Smooth muscle cell (in vitro differentiated cells): ENCODE data around the gene ARFGEF2. TPM values are rescaled to one million over a fixed set of nuclear protein-coding genes. Genes with fewer than 3 reads are reported as not detected.

Experiments
- DNase-seq: peaks from one replicate; lab custom pipeline; 2025; ENCODE audit not compliant: unreplicated experiment; lab: John Stamatoyannopoulos, UW
- H2AFZ ChIP-seq: fragments of 200-600 bp; sonication (generic); 2 replicates; pipeline ENCODE4 v1.6.0; 2016; ENCODE audit warnings: antibody characterized with exemption, low read depth, mild to moderate bottlenecking
- H3F3A ChIP-seq: fragments of 200-600 bp; sonication (generic); 2 replicates; pipeline ENCODE4 v1.6.0; 2017; ENCODE audit warnings: antibody characterized with exemption, low read depth
- H3K27ac ChIP-seq: fragments of 200-600 bp; sonication (generic); 2 replicates; pipeline ENCODE4 v1.5.1; 2016; ENCODE audit warnings: low read depth, mild to moderate bottlenecking
- H3K27me3 ChIP-seq: fragments of 200-600 bp; sonication (generic); 2 replicates; pipeline ENCODE4 v1.6.1; 2016; ENCODE audit warnings: low read depth, mild to moderate bottlenecking
- H3K36me3 ChIP-seq: fragments of 200-600 bp; sonication (generic); 2 replicates; pipeline ENCODE4 v1.5.1; 2016; ENCODE audit warnings: low read depth
- H3K4me1 ChIP-seq: fragments of 200-600 bp; sonication (generic); 2 replicates; pipeline ENCODE4 v1.5.1; 2016; ENCODE audit warnings: low read depth
- H3K4me2 ChIP-seq: fragments of 200-600 bp; sonication (generic); 2 replicates; pipeline ENCODE4 v1.6.0; 2016; ENCODE audit warnings: mild to moderate bottlenecking
- H3K4me3 ChIP-seq: fragments of 200-600 bp; sonication (generic); 2 replicates; pipeline ENCODE4 v1.5.1; 2016; ENCODE audit warnings: mild to moderate bottlenecking
- H3K79me2 ChIP-seq: fragments of 200-600 bp; sonication (generic); 2 replicates; pipeline ENCODE4 v1.6.0; 2016; ENCODE audit warnings: low read depth, mild to moderate bottlenecking
- H3K9ac ChIP-seq: fragments of 200-600 bp; sonication (generic); 2 replicates; pipeline ENCODE4 v1.6.0; 2016; ENCODE audit warnings: low read depth
- H3K9me3 ChIP-seq: fragments of 200-600 bp; sonication (generic); replicated peaks from 2 replicates; pipeline ENCODE4 v1.5.1; 2016; ENCODE audit warnings: low read depth
- H4K20me1 ChIP-seq: fragments of 200-600 bp; sonication (generic); 2 replicates; pipeline ENCODE4 v1.6.0; 2016; ENCODE audit warnings: low read depth
- WGBS: methylation state at CpG from one replicate; pipeline ENCODE4 v1.1.7; 2016; ENCODE audit warnings: low lambda C conversion rate; 5-methylcytosine and 5-hydroxymethylcytosine counted together
- polyA plus RNA-seq: library from polyadenylated mRNA; unstranded; fragments of >200 nt; fragmentation: Nextera tagmentation; extraction: Ambion mirVana; gene quantifications from 2 replicates; pipeline ENCODE4 v1.2.1, GENCODE V29; 2016
- total RNA-seq: library from RNA; depleted of rRNA; stranded (reverse); fragments of >200 nt; gene quantifications from 2 replicates; pipeline ENCODE4 v1.2.3, GENCODE V29; 2014
- TF ChIP-seq, protein P1 (sequence below): fragments of 200-600 bp; sonication (generic); IDR thresholded peaks from 2 replicates; pipeline ENCODE4 v1.5.1; 2017; ENCODE audit warnings: borderline replicate concordance, mild to moderate bottlenecking, antibody characterized with exemption; ENCODE audit not compliant: insufficient read depth, poor library complexity, severe bottlenecking

The ARFGEF2 gene
- total and polyA plus RNA-seq, 2 experiments from 2014 or later, result 6.5 to 29.6 TPM

DNA sequence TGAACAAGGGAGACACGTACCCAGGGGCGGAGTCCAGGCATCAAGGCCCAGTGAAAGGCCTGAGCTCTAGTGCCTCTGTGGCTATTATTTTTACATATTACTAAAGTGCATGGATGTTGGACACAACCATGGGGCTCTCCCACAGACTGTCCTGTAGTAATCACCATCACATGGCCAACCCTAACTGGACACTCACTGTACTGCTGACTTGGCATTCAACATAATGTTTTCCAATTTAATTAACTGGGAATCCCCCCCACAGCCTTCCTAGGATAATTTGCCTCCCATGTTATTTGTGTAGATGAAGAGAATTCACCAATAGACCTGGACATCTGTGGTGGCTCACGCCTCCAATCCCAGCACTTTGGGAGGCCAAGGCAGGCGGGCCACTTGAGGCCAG lies 34.5 kb downstream of the ARFGEF2 start:
- no peaks in the 10 kb centered on the region for H3K79me2 ChIP-seq
- peaks cover 15% of the 10 kb centered on the region for H4K20me1 ChIP-seq
- H3K4me3 ChIP-seq, result no peak overlapping the region
- H3K27ac ChIP-seq, result no peak overlapping the region
- no peaks in the 10 kb centered on the region for H3K27me3 ChIP-seq
- TF ChIP-seq, protein P1, sequence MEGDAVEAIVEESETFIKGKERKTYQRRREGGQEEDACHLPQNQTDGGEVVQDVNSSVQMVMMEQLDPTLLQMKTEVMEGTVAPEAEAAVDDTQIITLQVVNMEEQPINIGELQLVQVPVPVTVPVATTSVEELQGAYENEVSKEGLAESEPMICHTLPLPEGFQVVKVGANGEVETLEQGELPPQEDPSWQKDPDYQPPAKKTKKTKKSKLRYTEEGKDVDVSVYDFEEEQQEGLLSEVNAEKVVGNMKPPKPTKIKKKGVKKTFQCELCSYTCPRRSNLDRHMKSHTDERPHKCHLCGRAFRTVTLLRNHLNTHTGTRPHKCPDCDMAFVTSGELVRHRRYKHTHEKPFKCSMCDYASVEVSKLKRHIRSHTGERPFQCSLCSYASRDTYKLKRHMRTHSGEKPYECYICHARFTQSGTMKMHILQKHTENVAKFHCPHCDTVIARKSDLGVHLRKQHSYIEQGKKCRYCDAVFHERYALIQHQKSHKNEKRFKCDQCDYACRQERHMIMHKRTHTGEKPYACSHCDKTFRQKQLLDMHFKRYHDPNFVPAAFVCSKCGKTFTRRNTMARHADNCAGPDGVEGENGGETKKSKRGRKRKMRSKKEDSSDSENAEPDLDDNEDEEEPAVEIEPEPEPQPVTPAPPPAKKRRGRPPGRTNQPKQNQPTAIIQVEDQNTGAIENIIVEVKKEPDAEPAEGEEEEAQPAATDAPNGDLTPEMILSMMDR, result no peak
- no peaks in the 10 kb centered on the region for H3K9me3 ChIP-seq
- DNase-seq, result no peak
- no peak overlapping the region for H2AFZ ChIP-seq
- H3F3A ChIP-seq, result no peaks in the 10 kb centered on the region
- H3K4me1 ChIP-seq, result no peaks in the 10 kb centered on the region
- H3K9ac ChIP-seq, result no peak overlapping the region
- no peaks in the 10 kb centered on the region for H3K36me3 ChIP-seq
- H3K4me2 ChIP-seq, result no peak overlapping the region
- WGBS, result 99% methylated on average over 4 of the region's 4 CpGs

- H3K4me2 ChIP-seq, result no peak overlapping the region
- H3F3A ChIP-seq, result no peaks in the 10 kb centered on the region
- TF ChIP-seq, protein P1, result no peak
- H3K4me3 ChIP-seq, result no peak overlapping the region
- H3K9ac ChIP-seq, result no peak overlapping the region
- no peaks in the 10 kb centered on the region for H3K36me3 ChIP-seq
- no peak overlapping the region for H3K27ac ChIP-seq
- no peak overlapping the region for H2AFZ ChIP-seq
- no peaks in the 10 kb centered on the region for H3K4me1 ChIP-seq
- no peaks in the 10 kb centered on the region for H3K79me2 ChIP-seq
- 70% methylated on average over 2 of the region's 2 CpGs for WGBS
- peaks cover 8% of the 10 kb centered on the region for H4K20me1 ChIP-seq
- no peaks in the 10 kb centered on the region for H3K27me3 ChIP-seq
- no peak for DNase-seq
- no peaks in the 10 kb centered on the region for H3K9me3 ChIP-seq
These were observed 35.6 kb downstream of the ARFGEF2 start for GRCh38 chr20:48957053-48957481.

DNA sequence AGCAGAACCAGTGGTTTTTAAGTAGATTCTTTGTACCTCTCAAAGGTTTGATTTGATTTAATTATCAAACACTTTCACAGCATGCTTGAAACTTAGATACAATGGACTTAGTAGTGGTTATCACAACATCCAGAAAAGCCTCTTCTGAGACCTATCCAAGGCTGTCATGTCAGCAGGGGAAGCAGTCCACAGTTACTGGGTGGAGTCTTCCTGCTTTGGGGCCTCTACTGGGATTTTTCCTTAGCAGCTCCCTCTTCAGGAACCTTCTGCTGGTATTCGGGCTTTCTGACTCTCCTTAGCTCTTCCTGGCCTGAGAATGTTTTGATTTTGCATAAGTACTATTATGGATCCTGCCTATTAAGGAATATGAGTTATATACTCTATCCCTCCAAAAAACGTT lies 36.0 kb downstream of the ARFGEF2 start:
- TF ChIP-seq, protein P1, result no peak
- H3K27ac ChIP-seq, result no peak overlapping the region

GRCh38 chr20:48958743-48959142 lies 37.2 kb downstream of the ARFGEF2 start:
- H3F3A ChIP-seq, result no peaks in the 10 kb centered on the region
- H3K9ac ChIP-seq, result no peak overlapping the region
- H3K36me3 ChIP-seq, result no peaks in the 10 kb centered on the region
- no peak overlapping the region for H3K4me3 ChIP-seq
- 100% methylated on average over 2 of the region's 2 CpGs for WGBS
- TF ChIP-seq, protein P1, result no peak
- H3K9me3 ChIP-seq, result no peaks in the 10 kb centered on the region
- no peaks in the 10 kb centered on the region for H3K79me2 ChIP-seq
- H4K20me1 ChIP-seq, result peaks cover 3% of the 10 kb centered on the region
- H3K27ac ChIP-seq, result no peak overlapping the region
- no peak overlapping the region for H2AFZ ChIP-seq
- no peak overlapping the region for H3K4me2 ChIP-seq
- no peaks in the 10 kb centered on the region for H3K27me3 ChIP-seq
- no peaks in the 10 kb centered on the region for H3K4me1 ChIP-seq
- DNase-seq, result no peak

More for the DNA sequence above, 36.0 kb downstream of the ARFGEF2 start:
- Histone ChIP-seq H3F3A (no peaks in the 10 kb centered on the region), H2AFZ (no peak overlapping the region), H3K79me2 (no peaks in the 10 kb centered on the region), H3K9ac (no peak overlapping the region), H4K20me1 (peaks cover 7% of the 10 kb centered on the region), H3K9me3 (no peaks in the 10 kb centered on the region), H3K4me2 (no peak overlapping the region), H3K4me3 (no peak overlapping the region), H3K36me3 (no peaks in the 10 kb centered on the region), H3K27me3 (no peaks in the 10 kb centered on the region), H3K4me1 (no peaks in the 10 kb centered on the region)
- 74% methylated on average over 2 of the region's 2 CpGs for WGBS
- DNase-seq, result no peak
